K562 (cell line): ENCODE measurements around the gene ABCC6. TPM values are rescaled to one million over a fixed set of nuclear protein-coding genes. Genes with fewer than 3 reads are reported as not detected.

ENCODE experiments used
- CHD1 ChIP-seq: fragments of 200-600 bp; sonication (generic); IDR thresholded peaks from one replicate; pipeline ENCODE4 v1.6.1; 2012; ENCODE audit warnings: mild to moderate bottlenecking, moderate library complexity, low read length, inconsistent platforms
- GABPA ChIP-seq: fragments of 200-800 bp; sonication (Bioruptor generic); conservative IDR thresholded peaks from 2 replicates; pipeline ENCODE4 v1.6.1; 2016; ENCODE audit warnings: low read depth, missing genetic modification characterization, missing compliant biosample characterization
- MAFK ChIP-seq: IDR thresholded peaks from 2 replicates; pipeline ENCODE4 v1.6.1; 2011; ENCODE audit warnings: low read length, improper control_type of control experiment
- MCM2 ChIP-seq: fragments of 450-650 bp; IDR thresholded peaks from 2 replicates; pipeline ENCODE4 v1.6.1; 2017; ENCODE audit warnings: low read depth, mild to moderate bottlenecking
- NR2C1 ChIP-seq, 2 experiments: fragments of 450-650 bp; IDR thresholded peaks; 2 replicates each; pipeline ENCODE4 v1.6.1; 2017; ENCODE audit warnings: mild to moderate bottlenecking in 2 of 2, antibody characterized with exemption in 1 of 2, inconsistent platforms in 1 of 2, missing compliant biosample characterization in 1 of 2, missing genetic modification characterization in 1 of 2
- REST ChIP-seq, 2 experiments: fragments of 450-650 bp; formaldehyde crosslinking in 1 of 2; IDR thresholded peaks; 2 replicates each; pipeline versions ENCODE4 v1.4.0 to v1.6.1; 2014 to 2020; ENCODE audit warnings: mild to moderate bottlenecking in 2 of 2, borderline replicate concordance in 1 of 2, low read depth in 1 of 2
- THRA ChIP-seq: fragments of 450-650 bp; IDR thresholded peaks from 2 replicates; pipeline ENCODE4 v1.6.1; 2017; ENCODE audit warnings: mild to moderate bottlenecking, moderate library complexity
- ZNF134 ChIP-seq: fragments of 250-450 bp; sonication (Bioruptor Pico); conservative IDR thresholded peaks from 2 replicates; pipeline ENCODE4 v1.4.0; 2020
- ZNF316 ChIP-seq: fragments of 450-650 bp; IDR thresholded peaks from 2 replicates; pipeline ENCODE4 v1.6.1; 2016
- ZNF507 ChIP-seq: conservative IDR thresholded peaks from 2 replicates; pipeline ENCODE4 v1.6.1; 2017; ENCODE audit warnings: missing genetic modification characterization, missing compliant biosample characterization
- ZNF76 ChIP-seq: fragments of 250-450 bp; sonication (Bioruptor Pico); IDR thresholded peaks from 2 replicates; pipeline ENCODE4 v1.4.0; 2020; ENCODE audit warnings: mild to moderate bottlenecking, moderate library complexity, borderline replicate concordance
- polyA plus RNA-seq, 8 experiments: library from polyadenylated mRNA; depleted of rRNA in 4 of 8; stranded (reverse) in 5 of 8; unstranded in 3 of 8; fragments of >200 nt; fragmentation: Nextera tagmentation in 2 of 8; fragmentation: Illumina TruSeq in 1 of 8; extraction: Ambion mirVana in 2 of 8; extraction: Trizol in 1 of 8; gene quantifications; 2 replicates each; pipeline versions ENCODE4 v1.2.1 to v1.2.3, GENCODE V29; 2011 to 2014; ENCODE audit warnings: inconsistent platforms in 1 of 8, missing spikeins in 1 of 8
- total RNA-seq, 7 experiments: library from RNA; depleted of rRNA in 6 of 7; stranded (reverse); fragments of >200 nt in 6 of 7; fragmentation: Illumina TruSeq in 2 of 7; extraction: Trizol in 2 of 7; gene quantifications; 2 replicates each; pipeline versions ENCODE4 v1.2.1 to v1.2.3, GENCODE V29; 2011 to 2021; ENCODE audit warnings: low replicate concordance in 1 of 7
- TF ChIP-seq, protein P1 (sequence below): IDR thresholded peaks from 2 replicates; pipeline ENCODE4 v1.6.1; 2012; ENCODE audit warnings: low read depth, low read length, improper control_type of control experiment, borderline replicate concordance
- TF ChIP-seq, protein P2 (sequence below), 2 experiments: fragments of 150-350 bp in 1 of 2; IDR thresholded peaks; 2 replicates each; pipeline ENCODE4 v1.6.1; 2012 to 2016; ENCODE audit warnings: low read depth in 2 of 2, low read length in 2 of 2, mild to moderate bottlenecking in 1 of 2, moderate library complexity in 1 of 2

Gene ABCC6
- total and polyA plus RNA-seq, 9 of the 15 experiments (the other 6 are each of a cell fraction or from before 2014, with no cell fraction given) = 0.03 to 0.46 (median 0.07) TPM; not detected in 4

- TF ChIP-seq THRA (no peak), ZNF507 (tag) (no peak), ZNF76 (CRISPR knock-in tag) (no peak), ZNF134 (no peak), CHD1 (no peak), NR2C1 (IDR thresholded peaks at IDR 0.05) (no peak), NR2C1 (tag; IDR thresholded peaks at IDR 0.05) (no peak), MAFK (no peak), ZNF316 (no peak), MCM2 (no peak), REST (IDR thresholded peaks at IDR 0.05; ENCODE audit: borderline replicate concordance) (no peak), REST (CRISPR knock-in tag; IDR thresholded peaks at IDR 0.05; ENCODE audit: low read depth) (no peak), GABPA (tag) (no peak)
- TF ChIP-seq, protein P1, sequence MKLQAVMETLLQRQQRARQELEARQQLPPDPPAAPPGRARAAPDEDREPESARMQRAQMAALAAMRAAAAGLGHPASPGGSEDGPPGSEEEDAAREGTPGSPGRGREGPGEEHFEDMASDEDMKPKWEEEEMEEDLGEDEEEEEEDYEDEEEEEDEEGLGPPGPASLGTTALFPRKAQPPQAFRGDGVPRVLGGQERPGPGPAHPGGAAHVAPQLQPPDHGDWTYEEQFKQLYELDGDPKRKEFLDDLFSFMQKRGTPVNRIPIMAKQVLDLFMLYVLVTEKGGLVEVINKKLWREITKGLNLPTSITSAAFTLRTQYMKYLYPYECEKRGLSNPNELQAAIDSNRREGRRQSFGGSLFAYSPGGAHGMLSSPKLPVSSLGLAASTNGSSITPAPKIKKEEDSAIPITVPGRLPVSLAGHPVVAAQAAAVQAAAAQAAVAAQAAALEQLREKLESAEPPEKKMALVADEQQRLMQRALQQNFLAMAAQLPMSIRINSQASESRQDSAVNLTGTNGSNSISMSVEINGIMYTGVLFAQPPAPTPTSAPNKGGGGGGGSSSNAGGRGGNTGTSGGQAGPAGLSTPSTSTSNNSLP = no peak
- TF ChIP-seq, protein P2, sequence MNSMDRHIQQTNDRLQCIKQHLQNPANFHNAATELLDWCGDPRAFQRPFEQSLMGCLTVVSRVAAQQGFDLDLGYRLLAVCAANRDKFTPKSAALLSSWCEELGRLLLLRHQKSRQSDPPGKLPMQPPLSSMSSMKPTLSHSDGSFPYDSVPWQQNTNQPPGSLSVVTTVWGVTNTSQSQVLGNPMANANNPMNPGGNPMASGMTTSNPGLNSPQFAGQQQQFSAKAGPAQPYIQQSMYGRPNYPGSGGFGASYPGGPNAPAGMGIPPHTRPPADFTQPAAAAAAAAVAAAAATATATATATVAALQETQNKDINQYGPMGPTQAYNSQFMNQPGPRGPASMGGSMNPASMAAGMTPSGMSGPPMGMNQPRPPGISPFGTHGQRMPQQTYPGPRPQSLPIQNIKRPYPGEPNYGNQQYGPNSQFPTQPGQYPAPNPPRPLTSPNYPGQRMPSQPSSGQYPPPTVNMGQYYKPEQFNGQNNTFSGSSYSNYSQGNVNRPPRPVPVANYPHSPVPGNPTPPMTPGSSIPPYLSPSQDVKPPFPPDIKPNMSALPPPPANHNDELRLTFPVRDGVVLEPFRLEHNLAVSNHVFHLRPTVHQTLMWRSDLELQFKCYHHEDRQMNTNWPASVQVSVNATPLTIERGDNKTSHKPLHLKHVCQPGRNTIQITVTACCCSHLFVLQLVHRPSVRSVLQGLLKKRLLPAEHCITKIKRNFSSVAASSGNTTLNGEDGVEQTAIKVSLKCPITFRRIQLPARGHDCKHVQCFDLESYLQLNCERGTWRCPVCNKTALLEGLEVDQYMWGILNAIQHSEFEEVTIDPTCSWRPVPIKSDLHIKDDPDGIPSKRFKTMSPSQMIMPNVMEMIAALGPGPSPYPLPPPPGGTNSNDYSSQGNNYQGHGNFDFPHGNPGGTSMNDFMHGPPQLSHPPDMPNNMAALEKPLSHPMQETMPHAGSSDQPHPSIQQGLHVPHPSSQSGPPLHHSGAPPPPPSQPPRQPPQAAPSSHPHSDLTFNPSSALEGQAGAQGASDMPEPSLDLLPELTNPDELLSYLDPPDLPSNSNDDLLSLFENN (IDR thresholded peaks at IDR 0.05; ENCODE audit: low read depth in 2 of 2, low read length in 2 of 2) = no peak
These were observed 33.5 kb downstream of the ABCC6 start (continued) for GRCh38 chr16:16189842-16190241.
